Motor neuron (in vitro differentiated cells): Measurements from ENCODE around the gene ZFP36L1. TPM values are rescaled to one million over a fixed set of nuclear protein-coding genes. Genes with fewer than 3 reads are reported as not detected.

Experiments
- ATAC-seq, 8 experiments: fragments of 200-7000 bp; cut with Tn5 transposase; replicated peaks in 6 of 8; 2 replicates each; pipeline ENCODE4 v1.8.0; 2021; ENCODE audit warnings: mild to moderate bottlenecking in 8 of 8, moderate library complexity in 8 of 8
- H3K27ac ChIP-seq, 2 donors: fragments of 250-450 bp; sonication (Bioruptor Pico); 2 replicates each; pipeline ENCODE4 v1.9.0; 2021; ENCODE audit warnings: antibody characterized with exemption in 2 of 2, mild to moderate bottlenecking in 2 of 2, moderate library complexity in 1 of 2
- H3K4me1 ChIP-seq, 2 donors: fragments of 250-450 bp; sonication (Bioruptor Pico); replicated peaks in 1 of 2; 2 replicates each; pipeline ENCODE4 v1.6.1; 2021; ENCODE audit warnings: antibody characterized with exemption in 2 of 2, mild to moderate bottlenecking in 2 of 2, moderate library complexity in 1 of 2
- H3K4me3 ChIP-seq, 5 donors: fragments of 250-450 bp; sonication (Bioruptor Pico); 2 replicates each; pipeline ENCODE4 v1.9.0; 2021; ENCODE audit warnings: antibody characterized with exemption in 5 of 5, mild to moderate bottlenecking in 5 of 5, moderate library complexity in 4 of 5
- WGBS, 10 experiments: fragments of 450-650 bp; shearing (Covaris generic); methylation state at CpG; one replicate each; pipeline ENCODE4 v1.0.0; 2022; 5-methylcytosine and 5-hydroxymethylcytosine counted together
- in situ Hi-C, 9 experiments: fragments of 400-800 bp; cut with MboI; loops; one replicate each; pipeline ENCODE4 v1.15.0; 2021; ENCODE audit warnings: low sequenced_read_pairs in 9 of 9, low pct_unique_long_range_greater_than_20kb in 2 of 9; ENCODE audit not compliant: unreplicated experiment in 9 of 9
- total RNA-seq, 8 experiments: library from RNA; unstranded; fragments of 300-600 nt; gene quantifications; 2 replicates each; pipeline versions ENCODE4 v1.2.3 to v1.2.4, GENCODE V29; 2022

Gene ZFP36L1
- total RNA-seq, 8 experiments from 2014 or later, result 16.5 to 47.8 (median 29.7) TPM

- Histone ChIP-seq H3K4me1 (peaks cover 18 to 55% of the 10 kb centered on the region in 2 donors), H3K27ac (peak overlapping the region in 1 of 2 donors; percentile 53), H3K4me3 (peak overlapping the region; percentile 36 to 49 (median 44))
- in situ Hi-C loops, result loop anchor here in 4 of 9 experiments (10.0 to 25.0 kb wide), 4 partner anchors 255 to 555 kb away; no protein-coding TSS in a partner anchor
- no peak for ATAC-seq
- WGBS, 10 experiments, result 0 to 17% (median 0%) methylated on average over 1 to 12 of the region's 33 CpGs; no CpG with 5 or more reads in 1 of the 10 experiments
These were observed 777 bp downstream of the ZFP36L1 start for GRCh38 chr14:68791902-68792677.

GRCh38 chr14:68791078-68791901 is 1.6 kb downstream of the ZFP36L1 start:
- peaks cover 11 to 55% of the 10 kb centered on the region in 2 donors for H3K4me1 ChIP-seq
- ATAC-seq, result no peak
- no peak overlapping the region for H3K27ac ChIP-seq
- WGBS, 10 experiments, result 0 to 13% (median 4%) methylated on average over 1 to 11 of the region's 15 CpGs
- peak overlapping the region; percentile 36 to 49 (median 44) for H3K4me3 ChIP-seq
- in situ Hi-C loops, result loop anchor here in 4 of 9 experiments (10.0 to 25.0 kb wide), 4 partner anchors 254 to 554 kb away; no protein-coding TSS in a partner anchor

- in situ Hi-C loops, result loop anchor here in 4 of 9 experiments (10.0 to 25.0 kb wide), 4 partner anchors 253 to 553 kb away; no protein-coding TSS in a partner anchor
- no peak for ATAC-seq
These were observed 2.2 kb downstream of the ZFP36L1 start for GRCh38 chr14:68790644-68791077.

GRCh38 chr14:68789821-68790643 is 2.8 kb downstream of the ZFP36L1 start:
- peaks cover 11 to 51% of the 10 kb centered on the region in 2 donors for H3K4me1 ChIP-seq
- in situ Hi-C loops, result loop anchor here in 4 of 9 experiments (10.0 to 25.0 kb wide), 4 partner anchors 253 to 553 kb away; no protein-coding TSS in a partner anchor
- H3K4me3 ChIP-seq, result peak overlapping the region; percentile 36 to 49 (median 44)
- 0 to 70% (median 2%) methylated on average over 1 to 11 of the region's 45 CpGs; no CpG with 5 or more reads in 2 of the 10 experiments for WGBS, 10 experiments
- ATAC-seq, result peak in 6 of 8 experiments; percentile 0 to 29 (median 24)
- peak overlapping the region; percentile 18 to 61 for H3K27ac ChIP-seq

More at GRCh38 chr14:68790644-68791077, 2.2 kb downstream of the ZFP36L1 start:
- Histone ChIP-seq H3K4me1 (peaks cover 11 to 55% of the 10 kb centered on the region in 2 donors), H3K27ac (peak overlapping the region in 1 of 2 donors; percentile 61), H3K4me3 (peak overlapping the region; percentile 36 to 49 (median 44))
- 0 to 71% (median 18%) methylated on average over 1 to 8 of the region's 8 CpGs; no CpG with 5 or more reads in 7 of the 10 experiments for WGBS, 10 experiments

GRCh38 chr14:68788996-68789820 is 3.7 kb downstream of the ZFP36L1 start:
- peaks cover 10 to 43% of the 10 kb centered on the region in 2 donors for H3K4me1 ChIP-seq
- 0 to 72% (median 6%) methylated on average over 1 to 9 of the region's 16 CpGs; no CpG with 5 or more reads in 2 of the 10 experiments for WGBS, 10 experiments
- in situ Hi-C loops, result loop anchor here in 3 of 9 experiments (25.0 kb wide), 3 partner anchors 252 to 552 kb away; no protein-coding TSS in a partner anchor
- H3K4me3 ChIP-seq, result peak overlapping the region; percentile 36 to 49 (median 44)
- peak overlapping the region in 1 of 2 donors; percentile 61 for H3K27ac ChIP-seq
- ATAC-seq, result peak; percentile 0 to 77 (median 62)

- Histone ChIP-seq H3K27ac (no peak overlapping the region), H3K4me3 (peak overlapping the region in 4 of 5 donors; percentile 39 to 49 (median 45)), H3K4me1 (peaks cover 8 to 39% of the 10 kb centered on the region in 2 donors)
- 11 to 75% (median 48%) methylated on average over 3 to 8 of the region's 10 CpGs for WGBS, 10 experiments
- in situ Hi-C loops, result loop anchor here in 3 of 9 experiments (25.0 kb wide), 3 partner anchors 251 to 551 kb away; no protein-coding TSS in a partner anchor
- peak in 2 of 8 experiments; percentile 0 to 1 for ATAC-seq
These were observed 4.4 kb downstream of the ZFP36L1 start for GRCh38 chr14:68788275-68788995.

GRCh38 chr14:68787092-68787992 is 5.5 kb downstream of the ZFP36L1 start:
- Histone ChIP-seq H3K4me1 (peaks cover 8 to 37% of the 10 kb centered on the region in 2 donors), H3K27ac (no peak overlapping the region), H3K4me3 (no peak overlapping the region)
- peak in 1 of 8 experiments; percentile 3 for ATAC-seq
- in situ Hi-C loops, result loop anchor here in 3 of 9 experiments (25.0 kb wide), 3 partner anchors 250 to 550 kb away; no protein-coding TSS in a partner anchor
- WGBS, 10 experiments, result 15 to 76% (median 56%) methylated on average over 3 to 11 of the region's 15 CpGs; no CpG with 5 or more reads in 2 of the 10 experiments

GRCh38 chr14:68786491-68787091 is 6.3 kb downstream of the ZFP36L1 start:
- peak in 3 of 8 experiments; percentile 1 to 8 (median 3) for ATAC-seq
- in situ Hi-C loops, result loop anchor here in 3 of 9 experiments (25.0 kb wide), 3 partner anchors 249 to 549 kb away; no protein-coding TSS in a partner anchor
- WGBS, 10 experiments, result 33 to 100% (median 70%) methylated on average over 1 to 2 of the region's 6 CpGs; no CpG with 5 or more reads in 4 of the 10 experiments
- no peak overlapping the region for H3K27ac ChIP-seq
- H3K4me1 ChIP-seq, result peaks cover 8 to 36% of the 10 kb centered on the region in 2 donors
- no peak overlapping the region for H3K4me3 ChIP-seq
